Measurements from ENCODE around the gene TSC2. TPM values are rescaled to one million over a fixed set of nuclear protein-coding genes. Genes with fewer than 3 reads are reported as not detected.

The TSC2 gene
- total and polyA plus RNA-seq, 2 of the 13 experiments (the other 11 are each of a cell fraction or from before 2014, with no cell fraction given): 19.6 to 40.4 TPM

GRCh38 chr16:2023092-2024031 lies 24.4 kb upstream of the TSC2 start (continued):
- TF ChIP-seq TFDP2 (CRISPR knock-in tag; IDR thresholded peaks at IDR 0.05): peak; percentile 64; the same call in 1 of the 2 replicates
- TF ChIP-seq MLX (CRISPR knock-in tag; IDR thresholded peaks at IDR 0.05): 0 out of 2 replicates have a peak, but pooled peaks have one; percentile 25
- TF ChIP-seq ZNF335 (CRISPR knock-in tag; IDR thresholded peaks at IDR 0.05): peak; percentile 63; the same call in 1 of the 2 replicates
- no peak for TF ChIP-seq EHMT2 (IDR thresholded peaks at IDR 0.05; ENCODE audit: borderline replicate concordance, low read depth, low read length)
- no peak; the same call in 1 of the 2 replicates for TF ChIP-seq EED (CRISPR knock-in tag; IDR thresholded peaks at IDR 0.05)
- no peak for TF ChIP-seq TSC22D2 (CRISPR knock-in tag; IDR thresholded peaks at IDR 0.05; ENCODE audit: borderline replicate concordance)
- TF ChIP-seq AKNA (CRISPR knock-in tag; IDR thresholded peaks at IDR 0.05; ENCODE audit: borderline replicate concordance): no peak
- no peak for TF ChIP-seq ZNF264 (CRISPR knock-in tag; IDR thresholded peaks at IDR 0.05)
- TF ChIP-seq, protein P1, sequence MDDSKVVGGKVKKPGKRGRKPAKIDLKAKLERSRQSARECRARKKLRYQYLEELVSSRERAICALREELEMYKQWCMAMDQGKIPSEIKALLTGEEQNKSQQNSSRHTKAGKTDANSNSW (CRISPR knock-in tag; IDR thresholded peaks at IDR 0.05; ENCODE audit: borderline replicate concordance): no peak
- no peak for TF ChIP-seq ZMAT5 (CRISPR knock-in tag; IDR thresholded peaks at IDR 0.05; ENCODE audit: borderline replicate concordance, low read depth)
- TF ChIP-seq IKZF5 (CRISPR knock-in tag; IDR thresholded peaks at IDR 0.05): peak; percentile 58
- TF ChIP-seq MBNL3 (CRISPR knock-in tag; conservative IDR thresholded peaks at IDR 0.05): no peak
- TF ChIP-seq SATB2 (CRISPR knock-in tag; IDR thresholded peaks at IDR 0.05): no peak
- TF ChIP-seq, protein P2, sequence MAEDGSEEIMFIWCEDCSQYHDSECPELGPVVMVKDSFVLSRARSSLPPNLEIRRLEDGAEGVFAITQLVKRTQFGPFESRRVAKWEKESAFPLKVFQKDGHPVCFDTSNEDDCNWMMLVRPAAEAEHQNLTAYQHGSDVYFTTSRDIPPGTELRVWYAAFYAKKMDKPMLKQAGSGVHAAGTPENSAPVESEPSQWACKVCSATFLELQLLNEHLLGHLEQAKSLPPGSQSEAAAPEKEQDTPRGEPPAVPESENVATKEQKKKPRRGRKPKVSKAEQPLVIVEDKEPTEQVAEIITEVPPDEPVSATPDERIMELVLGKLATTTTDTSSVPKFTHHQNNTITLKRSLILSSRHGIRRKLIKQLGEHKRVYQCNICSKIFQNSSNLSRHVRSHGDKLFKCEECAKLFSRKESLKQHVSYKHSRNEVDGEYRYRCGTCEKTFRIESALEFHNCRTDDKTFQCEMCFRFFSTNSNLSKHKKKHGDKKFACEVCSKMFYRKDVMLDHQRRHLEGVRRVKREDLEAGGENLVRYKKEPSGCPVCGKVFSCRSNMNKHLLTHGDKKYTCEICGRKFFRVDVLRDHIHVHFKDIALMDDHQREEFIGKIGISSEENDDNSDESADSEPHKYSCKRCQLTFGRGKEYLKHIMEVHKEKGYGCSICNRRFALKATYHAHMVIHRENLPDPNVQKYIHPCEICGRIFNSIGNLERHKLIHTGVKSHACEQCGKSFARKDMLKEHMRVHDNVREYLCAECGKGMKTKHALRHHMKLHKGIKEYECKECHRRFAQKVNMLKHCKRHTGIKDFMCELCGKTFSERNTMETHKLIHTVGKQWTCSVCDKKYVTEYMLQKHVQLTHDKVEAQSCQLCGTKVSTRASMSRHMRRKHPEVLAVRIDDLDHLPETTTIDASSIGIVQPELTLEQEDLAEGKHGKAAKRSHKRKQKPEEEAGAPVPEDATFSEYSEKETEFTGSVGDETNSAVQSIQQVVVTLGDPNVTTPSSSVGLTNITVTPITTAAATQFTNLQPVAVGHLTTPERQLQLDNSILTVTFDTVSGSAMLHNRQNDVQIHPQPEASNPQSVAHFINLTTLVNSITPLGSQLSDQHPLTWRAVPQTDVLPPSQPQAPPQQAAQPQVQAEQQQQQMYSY (CRISPR knock-in tag; IDR thresholded peaks at IDR 0.05): peak; percentile 62
